Measurements from ENCODE around the gene ADH6. TPM values are rescaled to one million over a fixed set of nuclear protein-coding genes. Genes with fewer than 3 reads are reported as not detected.

The ADH6 gene
- total and polyA plus RNA-seq, 2 of the 13 experiments (the other 11 are each of a cell fraction or from before 2014, with no cell fraction given) = 39.8 to 73.9 TPM

- TF ChIP-seq ZFP91 (CRISPR knock-in tag; IDR thresholded peaks at IDR 0.05; ENCODE audit: borderline replicate concordance) = no peak
- TF ChIP-seq ONECUT2 (CRISPR knock-in tag; IDR thresholded peaks at IDR 0.05) = peak; percentile 96
- TF ChIP-seq FOXK2 (IDR thresholded peaks at IDR 0.05) = peak; percentile 88
- TF ChIP-seq, protein P1, sequence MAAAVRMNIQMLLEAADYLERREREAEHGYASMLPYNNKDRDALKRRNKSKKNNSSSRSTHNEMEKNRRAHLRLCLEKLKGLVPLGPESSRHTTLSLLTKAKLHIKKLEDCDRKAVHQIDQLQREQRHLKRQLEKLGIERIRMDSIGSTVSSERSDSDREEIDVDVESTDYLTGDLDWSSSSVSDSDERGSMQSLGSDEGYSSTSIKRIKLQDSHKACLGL (CRISPR knock-in tag; IDR thresholded peaks at IDR 0.05) = no peak
- TF ChIP-seq GTF2F1 (IDR thresholded peaks at IDR 0.05; ENCODE audit: low read length) = no peak
- TF ChIP-seq ZBTB46 (CRISPR knock-in tag; IDR thresholded peaks at IDR 0.05; ENCODE audit: borderline replicate concordance) = no peak
- peak; percentile 94 for TF ChIP-seq SMARCC2 (IDR thresholded peaks at IDR 0.05)
- TF ChIP-seq MTA3 (CRISPR knock-in tag; IDR thresholded peaks at IDR 0.05) = no peak
- peak; percentile 86; the same call in 1 of the 2 replicates for TF ChIP-seq HOMEZ (CRISPR knock-in tag; IDR thresholded peaks at IDR 0.05; ENCODE audit: low read depth)
- TF ChIP-seq, protein P2, sequence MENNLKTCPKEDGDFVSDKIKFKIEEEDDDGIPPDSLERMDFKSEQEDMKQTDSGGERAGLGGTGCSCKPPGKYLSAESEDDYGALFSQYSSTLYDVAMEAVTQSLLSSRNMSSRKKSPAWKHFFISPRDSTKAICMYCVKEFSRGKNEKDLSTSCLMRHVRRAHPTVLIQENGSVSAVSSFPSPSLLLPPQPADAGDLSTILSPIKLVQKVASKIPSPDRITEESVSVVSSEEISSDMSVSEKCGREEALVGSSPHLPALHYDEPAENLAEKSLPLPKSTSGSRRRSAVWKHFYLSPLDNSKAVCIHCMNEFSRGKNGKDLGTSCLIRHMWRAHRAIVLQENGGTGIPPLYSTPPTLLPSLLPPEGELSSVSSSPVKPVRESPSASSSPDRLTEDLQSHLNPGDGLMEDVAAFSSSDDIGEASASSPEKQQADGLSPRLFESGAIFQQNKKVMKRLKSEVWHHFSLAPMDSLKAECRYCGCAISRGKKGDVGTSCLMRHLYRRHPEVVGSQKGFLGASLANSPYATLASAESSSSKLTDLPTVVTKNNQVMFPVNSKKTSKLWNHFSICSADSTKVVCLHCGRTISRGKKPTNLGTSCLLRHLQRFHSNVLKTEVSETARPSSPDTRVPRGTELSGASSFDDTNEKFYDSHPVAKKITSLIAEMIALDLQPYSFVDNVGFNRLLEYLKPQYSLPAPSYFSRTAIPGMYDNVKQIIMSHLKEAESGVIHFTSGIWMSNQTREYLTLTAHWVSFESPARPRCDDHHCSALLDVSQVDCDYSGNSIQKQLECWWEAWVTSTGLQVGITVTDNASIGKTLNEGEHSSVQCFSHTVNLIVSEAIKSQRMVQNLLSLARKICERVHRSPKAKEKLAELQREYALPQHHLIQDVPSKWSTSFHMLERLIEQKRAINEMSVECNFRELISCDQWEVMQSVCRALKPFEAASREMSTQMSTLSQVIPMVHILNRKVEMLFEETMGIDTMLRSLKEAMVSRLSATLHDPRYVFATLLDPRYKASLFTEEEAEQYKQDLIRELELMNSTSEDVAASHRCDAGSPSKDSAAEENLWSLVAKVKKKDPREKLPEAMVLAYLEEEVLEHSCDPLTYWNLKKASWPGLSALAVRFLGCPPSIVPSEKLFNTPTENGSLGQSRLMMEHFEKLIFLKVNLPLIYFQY (CRISPR knock-in tag; IDR thresholded peaks at IDR 0.05; ENCODE audit: borderline replicate concordance) = peak; percentile 25; the same call in 1 of the 2 replicates
- TF ChIP-seq ZNF766 (CRISPR knock-in tag; IDR thresholded peaks at IDR 0.05; ENCODE audit: borderline replicate concordance) = no peak
- no peak for TF ChIP-seq ZNF607 (CRISPR knock-in tag; IDR thresholded peaks at IDR 0.05; ENCODE audit: borderline replicate concordance)
- peak; percentile 96 for TF ChIP-seq ZNF205 (CRISPR knock-in tag; IDR thresholded peaks at IDR 0.05)
- no peak for TF ChIP-seq CBX1 (IDR thresholded peaks at IDR 0.05; ENCODE audit: low read depth)
- TF ChIP-seq HBP1 (CRISPR knock-in tag; IDR thresholded peaks at IDR 0.05; ENCODE audit: low read depth) = no peak
- peak; percentile 97 for TF ChIP-seq FOXK1 (CRISPR knock-in tag; IDR thresholded peaks at IDR 0.05; ENCODE audit: borderline replicate concordance, low read depth)
- no peak; the same call in 1 of the 2 replicates for TF ChIP-seq ZNF746 (CRISPR knock-in tag; IDR thresholded peaks at IDR 0.05)
- no peak for TF ChIP-seq ZNF207 (IDR thresholded peaks at IDR 0.05; ENCODE audit: borderline replicate concordance)
- no peak for TF ChIP-seq ZNF337 (CRISPR knock-in tag; IDR thresholded peaks at IDR 0.05; ENCODE audit: borderline replicate concordance, low read depth)
- no peak for TF ChIP-seq ZNF572 (CRISPR knock-in tag; IDR thresholded peaks at IDR 0.05)
- no peak for TF ChIP-seq SP2 (CRISPR knock-in tag; IDR thresholded peaks at IDR 0.05)
Observed at GRCh38 chr4:99157478-99157935, 61.5 kb downstream of the ADH6 start (continued).

Measured in HepG2 (cell line).